Left renal cortex interstitium (tissue), 4 donors: ENCODE data around the gene UBE2H. TPM values are rescaled to one million over a fixed set of nuclear protein-coding genes. Genes with fewer than 3 reads are reported as not detected.
"Not testable (repeated sequence)": the region's sequence is repeated elsewhere in the genome, so short reads cannot be mapped to it uniquely, and the experiment has no call there.

ENCODE experiments used
- DNase-seq, 4 donors: peaks; one replicate each; pipeline ENCODE4 v3.0.0-alpha.2; 2013; ENCODE audit warnings: low read depth in 4 of 4, low spot score in 2 of 4, missing footprints in 1 of 4
- polyA plus RNA-seq, 4 donors: library from polyadenylated mRNA; unstranded; fragments of 120-200 nt; gene quantifications; one replicate each; pipeline ENCODE4 v1.2.1, GENCODE V29; 2013; ENCODE audit not compliant: insufficient read length in 4 of 4

Gene UBE2H
- polyA plus RNA-seq, 4 donors = 103 to 127 (median 115) TPM

DNA sequence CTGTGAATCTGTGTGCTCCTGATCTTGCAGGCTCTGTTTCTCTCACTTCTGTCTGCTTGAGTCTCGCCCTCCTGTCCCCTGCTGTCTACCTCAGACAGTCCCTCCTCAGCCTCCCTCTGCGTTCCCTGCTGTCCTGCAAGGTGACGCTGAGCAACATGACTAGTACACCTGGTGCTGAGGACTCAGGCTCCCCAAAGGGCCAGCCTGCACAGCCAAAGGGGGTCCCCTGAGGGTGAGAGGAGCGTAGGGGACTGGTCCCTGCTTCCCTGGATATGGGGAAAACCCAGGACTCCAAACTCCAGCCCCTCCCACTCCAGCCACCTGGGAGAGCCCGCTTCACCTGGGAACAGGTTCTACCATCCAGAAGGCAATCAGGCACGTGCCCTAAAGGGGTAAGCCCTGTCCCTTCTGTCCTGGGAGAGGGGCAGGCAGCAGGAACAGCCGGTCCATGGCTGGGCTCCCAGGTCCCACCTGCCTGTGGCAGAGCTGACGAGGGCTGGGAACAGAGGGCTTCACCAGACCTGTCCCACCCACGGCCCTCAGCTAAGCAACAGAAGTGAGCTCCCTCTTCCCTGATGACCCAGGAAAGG lies 156.5 kb downstream of the UBE2H start:
- no peak for DNase-seq

DNA sequence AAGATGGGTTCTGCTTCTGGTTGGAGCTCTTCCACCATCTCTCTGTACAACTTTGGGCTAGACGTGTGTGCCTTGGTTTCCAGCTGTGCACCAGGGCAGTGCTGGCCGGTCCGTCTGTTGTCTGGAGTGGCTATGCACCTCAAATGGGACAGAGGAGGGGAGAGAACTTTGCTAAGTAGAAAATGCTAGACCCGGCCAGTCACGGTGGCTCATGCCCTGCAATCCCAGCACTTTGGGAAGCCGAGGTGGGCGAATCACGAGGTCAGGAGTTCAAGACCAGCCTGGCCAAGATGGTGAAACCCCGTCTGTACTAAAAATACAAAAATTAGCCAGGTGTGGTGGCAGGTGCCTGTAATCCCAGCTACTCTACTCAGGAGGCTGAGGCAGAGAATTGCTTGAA lies 158.3 kb downstream of the UBE2H start:
- DNase-seq = not testable (repeated sequence)

DNA sequence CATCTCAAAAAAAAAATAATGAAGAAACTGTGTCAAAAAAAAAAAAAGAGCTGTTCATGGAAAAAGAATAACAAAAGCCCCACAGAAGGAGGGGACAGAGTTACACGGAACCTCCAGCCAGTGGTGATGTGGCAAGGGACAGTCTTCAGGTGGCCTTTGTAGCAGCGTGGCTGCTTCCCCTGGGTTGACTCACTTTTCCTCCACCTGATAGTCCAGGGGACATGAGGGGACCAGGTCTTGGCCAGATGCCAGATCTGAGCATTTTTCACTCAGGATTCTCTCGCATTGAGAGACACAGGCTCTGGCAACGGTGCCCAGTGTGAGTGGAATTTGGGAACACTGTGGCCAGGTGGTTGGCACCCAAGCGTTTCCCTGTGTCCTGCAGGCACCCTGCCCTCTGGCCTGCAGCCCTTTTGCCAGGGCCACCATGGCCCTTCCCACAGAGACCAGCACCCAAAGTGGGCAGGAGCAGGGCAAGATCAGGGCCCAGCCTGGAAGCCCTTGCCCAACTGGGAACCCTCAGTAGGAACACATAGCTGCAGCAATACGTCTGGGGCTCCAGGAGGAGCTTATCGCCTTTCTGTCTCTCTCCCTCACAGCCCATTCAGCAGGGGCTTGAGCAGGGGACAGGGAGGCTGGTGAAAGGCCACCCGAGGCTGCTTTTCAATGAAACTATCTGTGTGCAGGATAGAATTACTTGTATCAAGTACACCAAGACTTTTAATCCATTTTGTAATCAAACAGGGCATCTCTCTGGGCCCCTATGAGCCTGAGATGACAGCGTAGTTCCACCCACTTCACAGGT lies 159.1 kb downstream of the UBE2H start:
- DNase-seq = no peak

DNA sequence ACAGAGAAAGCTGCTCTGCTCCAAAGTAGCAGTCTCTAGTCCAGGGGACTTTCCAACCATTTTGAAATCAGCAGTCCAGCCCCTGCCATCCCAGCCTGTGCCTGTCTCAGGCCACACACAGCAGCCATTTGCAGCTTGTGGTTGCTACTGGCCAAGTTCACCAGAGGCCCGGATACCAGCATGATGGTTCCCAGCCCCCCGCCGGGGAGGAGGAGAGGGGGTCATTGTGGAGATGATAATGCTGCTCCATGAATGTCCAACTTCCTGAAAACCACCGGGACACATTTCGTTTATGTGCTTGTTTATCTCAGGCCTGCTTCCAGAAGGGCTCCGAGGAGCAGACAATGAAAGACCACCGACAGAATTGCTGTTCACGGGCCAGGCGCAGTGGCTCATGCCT lies 160.0 kb downstream of the UBE2H start:
- no peak for DNase-seq

DNA sequence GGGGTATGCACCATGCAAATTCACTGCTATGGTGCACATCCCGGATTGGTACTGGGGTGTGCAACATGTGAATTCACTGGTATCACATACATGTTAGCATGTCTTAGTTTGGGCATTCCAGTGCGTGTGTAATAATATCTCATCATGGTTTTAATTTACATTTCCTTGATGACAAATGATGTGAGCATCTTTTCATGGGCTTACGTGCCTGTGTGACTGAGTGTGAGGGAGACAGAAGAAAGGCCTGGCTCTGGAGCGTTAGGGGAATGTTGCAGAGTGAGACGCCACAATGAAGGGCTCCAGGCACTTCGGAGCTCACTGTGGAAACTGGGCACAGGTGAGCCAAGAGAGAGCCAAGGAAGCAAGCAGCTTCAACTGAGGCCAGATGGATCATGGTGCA lies 162.6 kb downstream of the UBE2H start:
- DNase-seq = no peak

DNA sequence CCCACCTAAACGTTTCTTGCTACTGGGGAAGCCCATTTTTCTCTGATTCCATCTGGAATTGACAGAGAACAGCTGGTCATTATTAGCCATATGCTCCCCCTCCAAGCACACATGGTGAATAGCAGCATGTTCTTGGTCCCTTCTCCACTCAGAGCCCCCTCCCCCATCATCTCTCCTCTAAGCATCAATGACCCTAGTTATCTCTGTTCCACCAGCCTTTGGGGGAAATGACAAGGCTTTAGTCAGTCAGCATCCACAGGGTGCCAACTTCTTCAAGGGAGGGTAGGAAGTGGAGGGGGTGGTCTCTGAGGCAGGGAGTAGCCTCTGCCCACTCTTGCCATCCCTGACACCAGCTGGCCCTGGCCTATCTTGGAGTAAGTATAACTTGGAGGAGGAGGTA lies 163.1 kb downstream of the UBE2H start:
- DNase-seq = no peak

DNA sequence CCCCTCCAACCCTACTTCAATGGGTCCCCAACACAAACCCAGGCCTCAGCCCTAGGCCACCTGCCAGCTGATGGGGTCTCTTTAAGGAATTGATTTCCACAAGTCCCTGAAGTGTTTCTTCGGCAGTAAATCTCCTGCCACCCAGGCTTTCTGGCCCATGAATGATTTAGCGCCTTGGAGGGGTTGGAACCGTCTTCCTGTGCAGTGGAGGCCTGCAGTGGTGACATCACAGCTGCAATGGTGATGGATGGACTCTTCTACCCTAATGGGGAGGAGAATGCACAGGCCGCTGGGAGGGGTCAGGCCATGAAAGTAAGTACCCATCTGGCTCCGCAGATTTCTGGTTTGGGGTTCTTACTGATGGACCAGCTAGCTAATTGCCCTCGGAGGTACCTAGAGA lies 163.8 kb downstream of the UBE2H start:
- DNase-seq = no peak

DNA sequence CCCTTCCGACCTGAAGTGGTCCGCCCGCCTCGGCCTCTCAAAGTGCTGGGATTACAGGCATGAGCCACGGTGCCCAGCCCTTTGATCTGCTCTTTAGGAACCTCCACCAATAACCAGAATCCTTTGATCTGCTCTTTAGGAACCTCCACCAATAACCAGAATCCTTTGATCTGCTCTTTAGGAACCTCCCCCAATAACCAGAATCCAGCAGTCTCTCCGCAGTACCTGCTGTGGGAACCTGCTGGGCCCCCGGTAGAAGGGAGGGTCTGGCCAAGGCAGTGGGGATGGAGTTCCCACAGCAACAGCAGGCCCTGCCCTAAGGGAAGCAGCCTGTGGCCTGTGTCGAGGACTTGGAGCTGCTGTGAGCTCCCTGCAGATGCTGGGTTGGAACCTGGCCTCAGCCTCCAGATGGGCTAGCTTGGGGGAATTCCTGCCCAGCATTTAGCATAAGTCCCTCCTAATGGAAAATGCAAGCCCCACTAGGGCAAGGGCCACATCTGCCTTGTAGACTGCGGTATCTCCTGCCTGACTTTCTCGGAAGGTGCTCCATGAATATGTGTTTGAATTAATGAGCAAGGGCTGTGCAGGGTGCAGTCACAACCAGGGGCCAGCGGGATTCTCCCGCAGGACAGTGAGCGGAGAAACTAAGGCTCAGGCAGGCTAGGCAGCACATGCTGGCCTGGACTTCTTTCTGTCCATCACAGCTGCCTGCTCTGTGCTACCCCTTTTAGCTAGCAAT lies 165.8 kb downstream of the UBE2H start:
- no peak for DNase-seq

DNA sequence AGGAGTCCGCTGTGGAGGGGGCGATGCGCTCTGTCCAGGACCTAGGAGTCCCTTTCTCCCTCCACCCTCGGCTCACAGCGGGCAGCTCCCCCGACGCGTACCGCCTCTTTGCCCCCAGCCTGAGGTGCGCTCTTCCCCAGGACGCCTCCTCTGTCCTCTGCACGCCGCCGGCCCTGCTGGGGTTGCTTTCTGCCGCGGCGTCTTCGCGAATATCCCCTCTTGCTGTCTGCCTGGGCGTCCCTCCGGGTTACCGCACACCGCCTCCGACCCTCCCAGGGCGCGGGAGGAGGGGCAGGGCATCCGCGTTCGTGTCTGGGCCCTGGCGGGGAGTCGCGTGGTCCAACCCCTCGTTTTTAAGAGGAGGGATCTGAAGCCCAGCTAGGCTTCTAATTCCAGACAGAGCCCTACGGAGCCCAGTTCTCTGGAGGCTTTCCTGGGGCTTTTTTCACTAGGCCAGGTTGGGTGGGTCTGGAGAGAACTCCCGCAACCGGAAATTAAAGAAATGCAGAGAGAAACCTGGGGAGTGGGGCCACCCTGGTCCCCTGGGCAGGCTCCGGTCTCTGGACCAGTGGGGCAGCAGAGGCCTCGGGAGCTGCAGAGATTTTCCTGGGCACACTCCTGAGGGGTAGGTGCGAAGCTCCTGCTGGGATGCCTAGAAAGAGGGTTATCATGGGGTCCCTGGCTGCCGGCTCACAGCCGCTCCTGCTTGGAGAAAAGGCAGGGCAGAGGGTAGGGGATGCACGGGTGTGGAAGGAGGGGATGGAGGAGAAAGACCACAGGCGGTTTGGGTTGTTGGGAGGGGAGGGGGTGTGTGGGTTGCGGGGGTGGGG lies 166.9 kb downstream of the UBE2H start:
- no peak for DNase-seq

DNA sequence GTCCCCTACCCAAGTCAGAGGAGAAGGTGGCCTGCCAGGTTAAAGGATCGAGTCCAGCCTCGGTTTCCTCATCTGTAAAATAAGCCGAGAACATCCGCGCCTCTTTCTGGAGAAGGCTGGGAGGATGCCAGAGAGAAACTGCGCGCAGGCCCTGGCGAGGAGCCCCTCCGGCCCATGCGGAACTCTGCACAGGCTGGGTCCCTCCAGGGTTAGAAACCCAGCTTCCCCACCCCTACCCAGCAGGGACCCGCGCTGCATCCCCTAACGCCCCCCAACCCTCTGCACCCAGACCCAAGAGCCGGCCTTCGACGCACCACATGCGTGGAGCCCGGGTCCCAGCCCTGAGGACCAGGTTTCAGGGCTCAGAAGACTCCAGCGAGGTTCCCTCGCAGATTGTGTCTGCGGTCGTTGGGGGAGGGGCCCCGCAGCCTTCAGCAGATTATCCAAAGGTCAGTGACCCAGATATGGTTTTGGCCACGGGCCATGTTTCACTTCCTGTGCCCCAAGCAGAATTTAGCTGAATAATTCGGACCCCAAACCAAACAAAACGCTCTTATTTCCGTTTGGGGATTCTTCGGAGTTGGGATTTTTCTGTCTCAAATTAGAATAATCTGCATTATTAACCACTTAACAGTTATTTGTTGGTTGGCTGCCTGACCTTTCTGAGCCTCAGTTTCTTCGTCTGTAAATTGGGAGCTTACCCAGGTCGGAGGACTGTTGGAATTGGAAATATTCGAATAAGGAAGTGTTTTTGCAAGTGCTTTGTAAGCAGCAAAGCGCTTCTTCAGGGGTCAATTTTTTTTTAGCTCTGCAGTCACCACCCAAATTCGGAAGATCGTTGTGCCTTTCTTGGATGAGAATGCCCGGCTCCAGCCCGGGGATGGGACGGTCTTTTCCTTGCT lies 167.7 kb downstream of the UBE2H start:
- DNase-seq = no peak

DNA sequence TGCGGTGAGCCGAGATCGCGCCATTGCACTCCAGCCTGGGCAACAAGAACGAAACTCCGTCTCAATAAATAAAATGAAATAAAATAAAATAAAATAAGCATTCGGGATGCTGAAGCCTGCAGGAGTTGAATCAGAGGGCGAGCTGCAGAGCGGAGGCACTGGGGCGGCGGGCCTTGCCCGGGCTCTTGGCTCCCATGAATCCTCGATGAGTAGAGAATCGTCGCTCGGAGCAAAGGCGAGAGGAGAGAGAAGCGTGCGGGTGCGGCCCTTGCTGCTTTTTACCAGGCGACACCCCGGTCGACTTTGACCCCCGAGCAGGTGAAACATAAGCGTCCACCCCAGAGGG lies 168.3 kb downstream of the UBE2H start:
- no peak for DNase-seq

DNA sequence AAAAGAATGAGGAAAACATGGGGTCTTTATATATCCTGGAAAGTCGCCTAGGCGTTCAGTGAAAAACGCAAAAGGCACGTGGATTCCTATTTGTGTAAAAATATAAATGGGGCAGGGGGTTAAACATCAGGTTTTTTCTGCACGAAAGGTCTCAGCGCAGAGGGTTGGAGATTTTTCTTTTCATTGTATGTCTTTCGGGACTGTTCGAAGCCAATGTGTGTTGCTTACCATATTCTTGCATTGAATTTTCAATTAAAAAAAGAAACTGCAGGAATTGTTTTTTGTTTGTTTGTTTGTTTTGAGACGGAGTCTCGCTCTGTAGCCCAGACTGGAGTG lies 169.2 kb downstream of the UBE2H start:
- no peak for DNase-seq

DNA sequence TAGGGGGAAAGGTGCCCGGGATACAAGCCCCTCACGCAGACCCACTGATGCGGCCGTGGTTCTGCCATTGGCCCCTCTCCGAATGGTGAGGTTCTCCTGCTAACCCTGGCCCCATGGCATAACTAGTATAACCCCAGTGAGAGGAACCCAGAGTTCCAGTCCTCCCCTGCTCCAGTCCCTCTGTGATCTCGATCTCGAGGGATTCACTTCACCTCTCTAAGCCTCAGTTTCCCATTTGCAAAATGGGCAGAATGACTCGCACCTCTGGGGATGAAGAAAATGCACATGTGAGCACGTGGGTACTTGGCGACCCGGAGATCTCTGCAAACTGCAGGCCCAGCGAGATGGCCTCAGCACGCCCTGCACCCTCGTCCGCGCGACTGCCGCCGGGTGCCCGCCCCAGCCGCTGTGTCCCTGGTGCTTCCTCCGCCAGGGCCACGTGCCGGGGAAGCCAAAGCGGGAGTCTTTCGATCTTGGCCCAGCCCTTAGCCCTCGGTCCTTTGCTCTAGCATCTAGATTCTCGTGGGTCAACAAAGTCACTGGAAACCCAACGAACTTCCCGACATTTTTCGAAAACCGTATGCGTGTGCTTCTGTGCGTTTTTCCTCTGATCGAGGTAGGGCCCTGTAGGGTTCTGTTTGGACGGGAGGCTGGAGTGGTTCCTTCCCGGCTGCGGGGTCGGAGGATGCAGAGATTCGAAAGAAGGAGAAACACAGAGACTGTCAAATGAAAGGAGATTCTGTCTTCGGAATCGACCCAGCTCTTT lies 169.8 kb downstream of the UBE2H start:
- no peak for DNase-seq

DNA sequence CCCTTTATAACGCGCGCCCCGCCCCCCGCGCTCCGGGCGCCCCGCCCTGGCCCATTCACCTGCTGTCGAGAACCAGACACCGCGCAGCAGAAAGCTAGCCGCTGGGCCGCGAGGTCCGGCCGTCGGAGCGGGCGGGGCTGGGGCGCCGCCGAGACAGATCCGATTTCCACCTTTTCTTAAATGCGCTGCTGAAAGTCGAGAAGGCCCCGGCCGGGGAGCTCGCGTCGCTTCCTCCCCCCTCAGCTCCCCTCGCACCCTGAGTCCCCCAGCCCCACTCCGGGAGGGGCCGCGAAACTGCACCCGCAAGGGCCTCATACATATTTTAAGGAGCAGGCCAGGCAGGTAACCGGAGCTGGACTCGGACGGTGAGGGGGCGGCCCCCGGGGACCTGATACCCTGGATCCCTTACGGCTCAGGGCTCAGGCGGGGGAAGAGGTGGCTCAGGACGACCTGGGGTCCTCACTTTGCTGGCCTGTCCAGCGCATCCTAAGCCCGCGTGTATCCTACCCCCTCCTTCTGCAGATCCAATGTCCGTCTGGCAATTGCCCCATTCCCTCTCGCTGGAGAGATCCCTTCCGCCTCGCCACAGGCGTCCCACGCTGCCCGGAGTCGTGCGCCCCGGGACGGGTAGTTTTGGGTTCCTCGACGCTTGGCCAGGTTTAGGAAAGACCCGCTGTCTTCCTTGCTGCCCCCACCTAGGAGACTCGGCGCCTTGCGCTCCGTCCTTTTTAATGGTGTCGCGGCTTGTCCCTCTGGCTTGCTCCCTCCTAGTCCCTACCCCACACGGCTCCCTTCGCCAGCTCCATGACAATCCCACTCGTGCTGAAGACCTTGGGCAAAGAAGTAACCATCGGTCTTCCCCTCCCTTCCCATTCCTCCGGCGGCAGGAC lies 170.6 kb downstream of the UBE2H start:
- no peak for DNase-seq

DNA sequence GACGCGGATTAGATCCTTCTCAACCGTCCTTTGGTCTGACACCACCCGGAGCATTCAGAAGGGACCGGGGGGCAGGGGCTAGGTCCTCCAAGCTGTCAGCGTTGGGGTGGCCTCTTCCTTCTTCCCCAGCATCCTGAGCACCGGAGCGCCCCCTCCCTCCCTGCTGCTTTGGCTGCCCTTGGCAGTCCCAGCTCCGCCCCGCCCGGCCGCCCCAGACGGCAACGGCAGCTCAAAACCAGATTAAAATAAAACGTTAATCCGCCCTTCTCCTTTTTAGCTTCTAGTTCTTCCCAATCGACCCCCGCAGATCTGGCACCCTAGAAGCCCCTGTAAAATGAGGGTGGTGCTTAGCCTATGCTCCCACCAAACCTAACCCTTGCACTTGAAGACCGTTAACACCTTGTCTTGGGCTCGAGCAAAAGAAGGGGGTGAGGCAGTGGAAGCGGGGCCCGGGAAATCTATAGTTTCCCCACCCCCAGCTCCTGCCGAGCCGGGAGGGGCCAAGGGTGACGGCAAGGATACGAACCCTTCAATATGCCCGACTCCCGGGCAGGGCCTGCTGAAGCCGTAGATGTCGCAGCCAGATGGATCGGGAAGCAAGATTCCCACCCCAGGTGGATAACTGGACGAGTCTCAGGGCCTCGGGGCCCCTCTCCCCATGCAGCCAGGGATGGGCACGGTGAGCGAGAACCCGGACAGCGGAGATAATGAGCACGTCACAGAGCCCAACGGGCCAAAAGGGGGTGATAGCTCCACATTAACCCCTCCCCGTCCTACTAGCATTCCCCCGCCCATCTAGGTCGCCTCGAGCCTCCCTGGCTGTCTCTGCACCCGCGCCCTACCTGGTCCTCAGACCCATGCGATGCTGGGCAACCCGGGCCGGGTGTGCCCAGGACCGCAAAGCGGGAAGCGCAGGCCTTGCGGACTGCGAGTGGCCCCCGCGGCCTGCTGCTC lies 171.5 kb downstream of the UBE2H start:
- DNase-seq = no peak
